Measurements from ENCODE around the gene CSTB.

CSTB gene

GRCh38 chr21:43755820-43756594, 20.1 kb downstream of the CSTB start:
- H2AFZ ChIP-seq (ENCODE audit: low read length) = no peak overlapping the region
- H3K4me3 ChIP-seq (ENCODE audit: low read length) = no peak overlapping the region
- peaks cover 50% of the 10 kb centered on the region for H3K36me3 ChIP-seq (replicated peaks; ENCODE audit: insufficient read depth, low read length)
- no peak overlapping the region for H3K4me2 ChIP-seq (ENCODE audit: low read depth, low read length)
- H3F3A ChIP-seq (ENCODE audit: insufficient read depth, low read length) = no peaks in the 10 kb centered on the region
- TF ChIP-seq, protein P1, sequence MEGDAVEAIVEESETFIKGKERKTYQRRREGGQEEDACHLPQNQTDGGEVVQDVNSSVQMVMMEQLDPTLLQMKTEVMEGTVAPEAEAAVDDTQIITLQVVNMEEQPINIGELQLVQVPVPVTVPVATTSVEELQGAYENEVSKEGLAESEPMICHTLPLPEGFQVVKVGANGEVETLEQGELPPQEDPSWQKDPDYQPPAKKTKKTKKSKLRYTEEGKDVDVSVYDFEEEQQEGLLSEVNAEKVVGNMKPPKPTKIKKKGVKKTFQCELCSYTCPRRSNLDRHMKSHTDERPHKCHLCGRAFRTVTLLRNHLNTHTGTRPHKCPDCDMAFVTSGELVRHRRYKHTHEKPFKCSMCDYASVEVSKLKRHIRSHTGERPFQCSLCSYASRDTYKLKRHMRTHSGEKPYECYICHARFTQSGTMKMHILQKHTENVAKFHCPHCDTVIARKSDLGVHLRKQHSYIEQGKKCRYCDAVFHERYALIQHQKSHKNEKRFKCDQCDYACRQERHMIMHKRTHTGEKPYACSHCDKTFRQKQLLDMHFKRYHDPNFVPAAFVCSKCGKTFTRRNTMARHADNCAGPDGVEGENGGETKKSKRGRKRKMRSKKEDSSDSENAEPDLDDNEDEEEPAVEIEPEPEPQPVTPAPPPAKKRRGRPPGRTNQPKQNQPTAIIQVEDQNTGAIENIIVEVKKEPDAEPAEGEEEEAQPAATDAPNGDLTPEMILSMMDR (IDR thresholded peaks at IDR 0.05; ENCODE audit: low read length) = no peak
- TF ChIP-seq EZH2phosphoT487 (IDR thresholded peaks at IDR 0.05; ENCODE audit: low read length) = no peak
- no peak for TF ChIP-seq EZH2 (optimal IDR thresholded peaks at IDR 0.05; ENCODE audit: low read depth, low read length)
- H4K20me1 ChIP-seq (ENCODE audit: insufficient read depth, low read length) = no peaks in the 10 kb centered on the region
- DNase-seq = no peak
- no peaks in the 10 kb centered on the region for H3K9me2 ChIP-seq (replicated peaks; ENCODE audit: insufficient read depth, low read length)
- peaks cover 34% of the 10 kb centered on the region for H3K79me2 ChIP-seq (ENCODE audit: low read length)
- no peaks in the 10 kb centered on the region for H3K27me3 ChIP-seq (replicated peaks; ENCODE audit: insufficient read depth, low read length)
- H3K27ac ChIP-seq (ENCODE audit: low read length) = no peak overlapping the region
- H3K9me3 ChIP-seq (replicated peaks; ENCODE audit: insufficient read depth, low read length) = no peaks in the 10 kb centered on the region
- H3K4me1 ChIP-seq (ENCODE audit: low read length) = no peaks in the 10 kb centered on the region
- no peak overlapping the region for H3K9ac ChIP-seq (ENCODE audit: low read length)

DNA sequence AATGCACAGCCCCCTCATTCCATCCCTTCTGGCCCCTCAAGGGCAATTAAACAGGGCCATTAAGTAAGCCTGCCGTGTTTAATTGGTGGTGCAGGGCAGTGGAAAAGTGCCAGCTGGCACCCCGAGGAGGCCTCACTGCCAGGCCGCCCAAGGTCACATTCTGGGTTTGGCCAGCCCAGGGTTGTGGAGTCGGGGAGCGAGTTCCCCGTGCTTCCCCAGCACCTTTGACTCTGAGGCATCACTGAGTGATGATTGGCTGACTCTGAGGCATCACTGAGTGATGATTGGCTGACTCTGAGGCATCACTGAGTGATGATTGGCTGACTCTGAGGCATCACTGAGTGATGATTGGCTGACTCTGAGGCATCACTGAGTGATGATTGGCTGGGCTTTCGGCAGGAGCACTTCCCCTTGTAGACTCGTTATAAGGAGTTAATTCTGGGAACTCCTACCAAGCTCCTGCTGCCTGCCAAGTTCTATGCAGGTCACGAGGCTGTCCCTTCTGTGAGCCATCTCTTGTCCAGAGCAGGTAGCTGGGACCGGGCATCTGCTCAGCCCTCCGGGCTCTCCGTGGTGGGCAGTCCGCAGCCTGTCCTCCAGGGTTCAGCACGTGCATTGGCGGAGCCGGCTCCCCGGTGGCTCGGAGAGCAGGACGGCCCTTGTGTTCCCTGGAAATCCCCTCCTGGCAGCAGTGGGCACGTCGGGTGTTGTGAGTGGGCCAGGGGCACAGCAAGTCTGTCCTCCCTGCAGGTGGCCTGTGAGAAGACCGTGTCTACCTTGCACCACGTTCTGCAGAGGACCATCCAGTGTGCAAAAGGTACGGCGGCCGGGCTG, 20.9 kb downstream of the CSTB start:
- no peaks in the 10 kb centered on the region for H3K9me2 ChIP-seq (replicated peaks; ENCODE audit: insufficient read depth, low read length)
- H2AFZ ChIP-seq (ENCODE audit: low read length) = no peak overlapping the region
- H3K4me1 ChIP-seq (ENCODE audit: low read length) = no peaks in the 10 kb centered on the region
- no peak overlapping the region for H3K4me3 ChIP-seq (ENCODE audit: low read length)
- H3K9ac ChIP-seq (ENCODE audit: low read length) = no peak overlapping the region
- TF ChIP-seq EZH2phosphoT487 (IDR thresholded peaks at IDR 0.05; ENCODE audit: low read length) = no peak
- no peak for TF ChIP-seq EZH2 (optimal IDR thresholded peaks at IDR 0.05; ENCODE audit: low read depth, low read length)
- TF ChIP-seq, protein P1 (IDR thresholded peaks at IDR 0.05; ENCODE audit: low read length) = no peak
- no peak overlapping the region for H3K4me2 ChIP-seq (ENCODE audit: low read depth, low read length)
- peaks cover 34% of the 10 kb centered on the region for H3K79me2 ChIP-seq (ENCODE audit: low read length)
- H3K27ac ChIP-seq (ENCODE audit: low read length) = no peak overlapping the region
- no peaks in the 10 kb centered on the region for H4K20me1 ChIP-seq (ENCODE audit: insufficient read depth, low read length)
- H3K27me3 ChIP-seq (replicated peaks; ENCODE audit: insufficient read depth, low read length) = no peaks in the 10 kb centered on the region
- no peaks in the 10 kb centered on the region for H3F3A ChIP-seq (ENCODE audit: insufficient read depth, low read length)
- H3K36me3 ChIP-seq (replicated peaks; ENCODE audit: insufficient read depth, low read length) = peaks cover 47% of the 10 kb centered on the region
- H3K9me3 ChIP-seq (replicated peaks; ENCODE audit: insufficient read depth, low read length) = no peaks in the 10 kb centered on the region
- DNase-seq = no peak

DNA sequence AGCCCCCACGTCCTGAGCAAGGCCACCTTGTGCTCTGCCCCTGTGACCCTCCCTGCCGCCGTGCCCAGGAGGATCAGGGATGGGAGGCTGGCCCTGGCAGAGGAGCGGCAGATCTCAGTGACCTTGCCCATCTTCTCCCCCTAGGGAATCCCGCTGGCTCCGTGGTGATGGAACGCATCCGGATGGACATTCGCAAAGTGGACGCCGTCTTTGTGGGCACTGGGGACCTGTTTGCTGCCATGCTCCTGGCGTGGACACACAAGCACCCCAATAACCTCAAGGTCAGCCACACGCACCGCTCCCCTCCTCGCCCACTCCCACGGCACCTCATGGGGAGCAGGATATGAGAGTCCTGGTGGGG, 22.7 kb downstream of the CSTB start:
- Histone ChIP-seq H3F3A (ENCODE audit: insufficient read depth, low read length) (no peaks in the 10 kb centered on the region), H2AFZ (ENCODE audit: low read length) (no peak overlapping the region), H3K9me3 (replicated peaks; ENCODE audit: insufficient read depth, low read length) (no peaks in the 10 kb centered on the region), H3K9me2 (replicated peaks; ENCODE audit: insufficient read depth, low read length) (no peaks in the 10 kb centered on the region), H3K36me3 (replicated peaks; ENCODE audit: insufficient read depth, low read length) (peaks cover 54% of the 10 kb centered on the region), H3K4me3 (ENCODE audit: low read length) (no peak overlapping the region), H3K79me2 (ENCODE audit: low read length) (peaks cover 37% of the 10 kb centered on the region), H3K9ac (ENCODE audit: low read length) (no peak overlapping the region), H4K20me1 (ENCODE audit: insufficient read depth, low read length) (no peaks in the 10 kb centered on the region), H3K4me2 (ENCODE audit: low read depth, low read length) (no peak overlapping the region), H3K4me1 (ENCODE audit: low read length) (no peaks in the 10 kb centered on the region), H3K27ac (ENCODE audit: low read length) (no peak overlapping the region), H3K27me3 (replicated peaks; ENCODE audit: insufficient read depth, low read length) (no peaks in the 10 kb centered on the region)
- DNase-seq = no peak
- TF ChIP-seq EZH2 (optimal IDR thresholded peaks at IDR 0.05; ENCODE audit: low read depth, low read length) (no peak), EZH2phosphoT487 (IDR thresholded peaks at IDR 0.05; ENCODE audit: low read length) (no peak)
- TF ChIP-seq, protein P1 (IDR thresholded peaks at IDR 0.05; ENCODE audit: low read length) = no peak

All from MM.1S (cell line).